Fibroblast of the aortic adventitia (primary cell): ENCODE data around the gene FLVCR1. TPM values are rescaled to one million over a fixed set of nuclear protein-coding genes. Genes with fewer than 3 reads are reported as not detected.

Source experiments
- DNase-seq: peaks from one replicate; pipeline ENCODE4 v3.0.0-alpha.2; 2010; ENCODE audit warnings: low read depth
- H3K4me3 ChIP-seq: 2 replicates; pipeline ENCODE4 v1.5.1; 2011; ENCODE audit warnings: low read depth, mild to moderate bottlenecking, control low read depth, low read length, moderate library complexity
- CTCF ChIP-seq: IDR thresholded peaks from 2 replicates; pipeline ENCODE4 v1.5.1; 2011; ENCODE audit warnings: mild to moderate bottlenecking, low read length, control low read depth, inconsistent platforms; ENCODE audit not compliant: insufficient read depth
- total RNA-seq: library from RNA; depleted of rRNA; stranded (reverse); fragments of >200 nt; gene quantifications from 2 replicates; pipeline ENCODE4 v1.2.3, GENCODE V29; 2012; ENCODE audit warnings: low replicate concordance

The FLVCR1 gene
- total RNA-seq, 1 donor: 5.8 TPM

GRCh38 chr1:212879947-212880690, 22.0 kb downstream of the FLVCR1 start:
- H3K4me3 ChIP-seq: no peak overlapping the region
- no peak for DNase-seq
- no peak for TF ChIP-seq CTCF

GRCh38 chr1:212884592-212884991, 26.5 kb downstream of the FLVCR1 start:
- no peak for TF ChIP-seq CTCF
- DNase-seq: no peak
- H3K4me3 ChIP-seq: no peak overlapping the region

GRCh38 chr1:212892108-212892507, 34.0 kb downstream of the FLVCR1 start:
- DNase-seq: no peak
- TF ChIP-seq CTCF: no peak
- no peak overlapping the region for H3K4me3 ChIP-seq

GRCh38 chr1:212899845-212900244, 41.8 kb downstream of the FLVCR1 start:
- no peak for DNase-seq
- TF ChIP-seq CTCF: no peak
- H3K4me3 ChIP-seq: no peak overlapping the region

- DNase-seq: no peak
- TF ChIP-seq CTCF: no peak
- H3K4me3 ChIP-seq: no peak overlapping the region
Measured at GRCh38 chr1:212901290-212901689, 43.2 kb downstream of the FLVCR1 start.

GRCh38 chr1:212902054-212902453, 44.0 kb downstream of the FLVCR1 start:
- no peak for DNase-seq

More at GRCh38 chr1:212902054-212902453, 44.0 kb downstream of the FLVCR1 start:
- TF ChIP-seq CTCF: no peak
- H3K4me3 ChIP-seq: no peak overlapping the region
